HG03139 (cell line): Measurements from ENCODE around the gene SEL1L3.
"Not testable (repeated sequence)": the region's sequence is repeated elsewhere in the genome, so short reads cannot be mapped to it uniquely, and the experiment has no call there.

Experiments
- ATAC-seq: cut with Tn5 transposase; IDR thresholded peaks from one replicate; pipeline ENCODE4 v1.9.1; 2021; ENCODE audit not compliant: unreplicated experiment

SEL1L3 gene

GRCh38 chr4:25879991-25880651, 17.3 kb upstream of the SEL1L3 start:
- no peak for ATAC-seq

- ATAC-seq = no peak
These were observed 16.8 kb upstream of the SEL1L3 start for GRCh38 chr4:25879587-25879986.

GRCh38 chr4:25879091-25879584, 16.4 kb upstream of the SEL1L3 start:
- no peak for ATAC-seq

- no peak for ATAC-seq
These were observed 15.9 kb upstream of the SEL1L3 start for GRCh38 chr4:25878676-25879075.

- ATAC-seq = peak; percentile 51
These were observed 12.5 kb upstream of the SEL1L3 start for GRCh38 chr4:25875281-25875745.

GRCh38 chr4:25874655-25875054, 11.9 kb upstream of the SEL1L3 start:
- peak; percentile 71 for ATAC-seq

GRCh38 chr4:25873632-25874129, 10.9 kb upstream of the SEL1L3 start:
- ATAC-seq = no peak

- no peak for ATAC-seq
These were observed 10.3 kb upstream of the SEL1L3 start for GRCh38 chr4:25872851-25873631.

- ATAC-seq = peak; percentile 36
These were observed 7.3 kb upstream of the SEL1L3 start for GRCh38 chr4:25870081-25870480.

GRCh38 chr4:25867781-25868294, 5.0 kb upstream of the SEL1L3 start:
- no peak for ATAC-seq

GRCh38 chr4:25866401-25866800, 3.6 kb upstream of the SEL1L3 start:
- not testable (repeated sequence) for ATAC-seq

GRCh38 chr4:25865586-25865985, 2.8 kb upstream of the SEL1L3 start:
- ATAC-seq = no peak

GRCh38 chr4:25863831-25864418, 1.1 kb upstream of the SEL1L3 start:
- no peak for ATAC-seq

GRCh38 chr4:25863347-25863784, 578 bp upstream of the SEL1L3 start:
- ATAC-seq = no peak

- ATAC-seq = no peak
These were observed 807 bp downstream of the SEL1L3 start for GRCh38 chr4:25861951-25862410.

- no peak for ATAC-seq
These were observed 1.4 kb downstream of the SEL1L3 start for GRCh38 chr4:25861280-25861950.

- ATAC-seq = peak; percentile 27
These were observed 2.1 kb downstream of the SEL1L3 start for GRCh38 chr4:25860586-25861279.

GRCh38 chr4:25859429-25860148, 3.2 kb downstream of the SEL1L3 start:
- peak; percentile 47 for ATAC-seq

- no peak for ATAC-seq
These were observed 4.9 kb downstream of the SEL1L3 start for GRCh38 chr4:25857851-25858400.
